ENCODE results near the gene EMC10. TPM values are rescaled to one million over a fixed set of nuclear protein-coding genes. Genes with fewer than 3 reads are reported as not detected.
"Not testable (repeated sequence)": the region's sequence is repeated elsewhere in the genome, so short reads cannot be mapped to it uniquely, and the experiment has no call there.

The EMC10 gene
- total and polyA plus RNA-seq, 3 experiments from 2014 or later, result 11.4 to 74.8 (median 74.7) TPM

GRCh38 chr19:50464348-50464747 lies 12.0 kb upstream of the EMC10 start:
- no peaks in the 10 kb centered on the region for H3K9me3 Mint-ChIP-seq
- H3K4me1 Mint-ChIP-seq, result peaks cover 0 to 3% (median 1%) of the 10 kb centered on the region in 3 donors
- H3K27ac Mint-ChIP-seq, result no peak overlapping the region
- peaks cover 0 to 1% (median 0%) of the 10 kb centered on the region in 3 donors for H3K36me3 Mint-ChIP-seq
- Histone ChIP-seq H3K4me3 (ENCODE audit: low read length) (no peak overlapping the region), H3K9me3 (ENCODE audit: low read length) (no peaks in the 10 kb centered on the region), H3K4me1 (ENCODE audit: insufficient read depth, low read length) (no peaks in the 10 kb centered on the region), H3K27ac (ENCODE audit: low read depth, low read length) (no peak overlapping the region), H3K27me3 (ENCODE audit: insufficient read depth, low read length, poor library complexity, severe bottlenecking) (no peaks in the 10 kb centered on the region), H3K36me3 (ENCODE audit: insufficient read depth, low read length) (no peaks in the 10 kb centered on the region)
- ChIA-PET POLR2A (no interaction called here), CTCF (no interaction called here)
- H3K27me3 Mint-ChIP-seq, result peaks cover 6 to 29% of the 10 kb centered on the region in 2 donors
- no peak overlapping the region for H3K4me3 Mint-ChIP-seq
- no peak for DNase-seq

- Mint-ChIP-seq H3K27ac (peak overlapping the region in 1 of 8 donors; percentile 43), H3K27me3 (peaks cover 6 to 28% of the 10 kb centered on the region in 2 donors), H3K9me3 (no peaks in the 10 kb centered on the region), H3K4me1 (peaks cover 0 to 3% (median 1%) of the 10 kb centered on the region in 3 donors), H3K4me3 (no peak overlapping the region), H3K36me3 (peaks cover 0 to 1% (median 0%) of the 10 kb centered on the region in 3 donors)
- Histone ChIP-seq H3K27ac (ENCODE audit: low read depth, low read length) (no peak overlapping the region), H3K4me1 (ENCODE audit: insufficient read depth, low read length) (no peaks in the 10 kb centered on the region), H3K4me3 (ENCODE audit: low read length) (no peak overlapping the region), H3K27me3 (ENCODE audit: insufficient read depth, low read length, poor library complexity, severe bottlenecking) (no peaks in the 10 kb centered on the region), H3K36me3 (ENCODE audit: insufficient read depth, low read length) (no peaks in the 10 kb centered on the region), H3K9me3 (ENCODE audit: low read length) (no peaks in the 10 kb centered on the region)
- no peak for DNase-seq
- POLR2A ChIA-PET, result no interaction called here
- CTCF ChIA-PET, result interaction anchor here (1.9 kb wide), 1 partner anchor 108 kb away, joined by 5 read pairs; no protein-coding TSS in a partner anchor
Measured at GRCh38 chr19:50465000-50465399, 11.3 kb upstream of the EMC10 start.

GRCh38 chr19:50465986-50466705 lies 10.2 kb upstream of the EMC10 start:
- Mint-ChIP-seq H3K27me3 (peaks cover 6 to 21% of the 10 kb centered on the region in 2 donors), H3K9me3 (no peaks in the 10 kb centered on the region), H3K4me1 (peaks cover 0 to 1% (median 0%) of the 10 kb centered on the region in 3 donors), H3K4me3 (no peak overlapping the region), H3K36me3 (peaks cover 0 to 1% (median 0%) of the 10 kb centered on the region in 3 donors), H3K27ac (no peak overlapping the region)
- no peaks in the 10 kb centered on the region for H3K36me3 ChIP-seq (ENCODE audit: insufficient read depth, low read length)
- H3K4me1 ChIP-seq (ENCODE audit: insufficient read depth, low read length), result no peaks in the 10 kb centered on the region
- H3K9me3 ChIP-seq (ENCODE audit: low read length), result no peaks in the 10 kb centered on the region
- no peak for DNase-seq
- no peak overlapping the region for H3K27ac ChIP-seq (ENCODE audit: low read depth, low read length)
- no peak overlapping the region for H3K4me3 ChIP-seq (ENCODE audit: low read length)
- no peaks in the 10 kb centered on the region for H3K27me3 ChIP-seq (ENCODE audit: insufficient read depth, low read length, poor library complexity, severe bottlenecking)
- CTCF ChIA-PET, result interaction anchor here (1.9 kb wide), 1 partner anchor 109 kb away, joined by 5 read pairs; no protein-coding TSS in a partner anchor
- POLR2A ChIA-PET, result no interaction called here

- H3K4me1 ChIP-seq (ENCODE audit: insufficient read depth, low read length), result no peaks in the 10 kb centered on the region
- Mint-ChIP-seq H3K4me3 (no peak overlapping the region), H3K4me1 (no peaks in the 10 kb centered on the region), H3K36me3 (peaks cover 0 to 1% (median 0%) of the 10 kb centered on the region in 3 donors), H3K9me3 (no peaks in the 10 kb centered on the region), H3K27me3 (peaks cover 6 to 18% of the 10 kb centered on the region in 2 donors), H3K27ac (no peak overlapping the region)
- no peak for DNase-seq
- no peaks in the 10 kb centered on the region for H3K27me3 ChIP-seq (ENCODE audit: insufficient read depth, low read length, poor library complexity, severe bottlenecking)
- no peaks in the 10 kb centered on the region for H3K9me3 ChIP-seq (ENCODE audit: low read length)
- H3K36me3 ChIP-seq (ENCODE audit: insufficient read depth, low read length), result no peaks in the 10 kb centered on the region
- no peak overlapping the region for H3K4me3 ChIP-seq (ENCODE audit: low read length)
- no peak overlapping the region for H3K27ac ChIP-seq (ENCODE audit: low read depth, low read length)
- ChIA-PET POLR2A (no interaction called here), CTCF (interaction anchor here (1.9 kb wide), 1 partner anchor 109 kb away, joined by 5 read pairs; no protein-coding TSS in a partner anchor)
Measured at GRCh38 chr19:50466706-50467039, 9.6 kb upstream of the EMC10 start.

- Mint-ChIP-seq H3K4me1 (no peaks in the 10 kb centered on the region), H3K9me3 (no peaks in the 10 kb centered on the region), H3K36me3 (peaks cover 0 to 1% (median 0%) of the 10 kb centered on the region in 3 donors), H3K27ac (no peak overlapping the region), H3K4me3 (no peak overlapping the region), H3K27me3 (peaks cover 6 to 18% of the 10 kb centered on the region in 2 donors)
- Histone ChIP-seq H3K4me3 (ENCODE audit: low read length) (no peak overlapping the region), H3K27ac (ENCODE audit: low read depth, low read length) (no peak overlapping the region), H3K36me3 (ENCODE audit: insufficient read depth, low read length) (no peaks in the 10 kb centered on the region), H3K9me3 (ENCODE audit: low read length) (no peaks in the 10 kb centered on the region), H3K4me1 (ENCODE audit: insufficient read depth, low read length) (no peaks in the 10 kb centered on the region), H3K27me3 (ENCODE audit: insufficient read depth, low read length, poor library complexity, severe bottlenecking) (no peaks in the 10 kb centered on the region)
- no peak for DNase-seq
- POLR2A ChIA-PET, result no interaction called here
- CTCF ChIA-PET, result no interaction called here
Measured at GRCh38 chr19:50467566-50467965, 8.7 kb upstream of the EMC10 start.

- Mint-ChIP-seq H3K36me3 (no peaks in the 10 kb centered on the region), H3K9me3 (no peaks in the 10 kb centered on the region), H3K4me3 (no peak overlapping the region), H3K4me1 (no peaks in the 10 kb centered on the region), H3K27ac (peak overlapping the region in 1 of 8 donors; percentile 47), H3K27me3 (peaks cover 4 to 14% of the 10 kb centered on the region in 2 donors)
- no peaks in the 10 kb centered on the region for H3K27me3 ChIP-seq (ENCODE audit: insufficient read depth, low read length, poor library complexity, severe bottlenecking)
- ChIA-PET CTCF (no interaction called here), POLR2A (no interaction called here)
- H3K36me3 ChIP-seq (ENCODE audit: insufficient read depth, low read length), result no peaks in the 10 kb centered on the region
- no peaks in the 10 kb centered on the region for H3K9me3 ChIP-seq (ENCODE audit: low read length)
- no peak overlapping the region for H3K27ac ChIP-seq (ENCODE audit: low read depth, low read length)
- no peak overlapping the region for H3K4me3 ChIP-seq (ENCODE audit: low read length)
- H3K4me1 ChIP-seq (ENCODE audit: insufficient read depth, low read length), result no peaks in the 10 kb centered on the region
- no peak for DNase-seq
Measured at GRCh38 chr19:50468818-50469217, 7.5 kb upstream of the EMC10 start.

- H3K4me1 Mint-ChIP-seq, result peaks cover 19 to 26% (median 21%) of the 10 kb centered on the region in 3 donors
- H3K9me3 ChIP-seq (ENCODE audit: low read length); H3K27me3 Mint-ChIP-seq; H3K4me3 Mint-ChIP-seq; DNase-seq; H3K4me3 ChIP-seq (ENCODE audit: low read length); POLR2A ChIA-PET; H3K36me3 ChIP-seq (ENCODE audit: insufficient read depth, low read length); H3K9me3 Mint-ChIP-seq; H3K27me3 ChIP-seq (ENCODE audit: insufficient read depth, low read length, poor library complexity, severe bottlenecking); H3K27ac ChIP-seq (ENCODE audit: low read depth, low read length): not testable (repeated sequence)
- H3K4me1 ChIP-seq (ENCODE audit: insufficient read depth, low read length), result peaks cover 15% of the 10 kb centered on the region
- CTCF ChIA-PET, result interaction anchor here (0.9 kb wide), 1 partner anchor 97 kb away, joined by 3 read pairs; the partner anchor contains the start of gene NR1H2
- H3K36me3 Mint-ChIP-seq, result peaks cover 0 to 18% (median 0%) of the 10 kb centered on the region in 3 donors
- H3K27ac Mint-ChIP-seq, result peak overlapping the region in 4 of 8 donors; percentile 13 to 82 (median 38)
Measured at GRCh38 chr19:50473336-50473735, 3.0 kb upstream of the EMC10 start.

- Mint-ChIP-seq H3K36me3 (peaks cover 0 to 30% (median 0%) of the 10 kb centered on the region in 3 donors), H3K27me3 (peaks cover 0 to 2% of the 10 kb centered on the region in 2 donors), H3K27ac (peak overlapping the region; percentile 60 to 98 (median 84)), H3K4me1 (peaks cover 23 to 34% (median 24%) of the 10 kb centered on the region in 3 donors), H3K9me3 (no peaks in the 10 kb centered on the region), H3K4me3 (peak overlapping the region; percentile 30 to 99 (median 95))
- Histone ChIP-seq H3K27ac (ENCODE audit: low read depth, low read length) (no peak overlapping the region), H3K36me3 (ENCODE audit: insufficient read depth, low read length) (peaks cover 7% of the 10 kb centered on the region), H3K4me3 (ENCODE audit: low read length) (no peak overlapping the region), H3K4me1 (ENCODE audit: insufficient read depth, low read length) (peaks cover 26% of the 10 kb centered on the region), H3K9me3 (ENCODE audit: low read length) (no peaks in the 10 kb centered on the region), H3K27me3 (ENCODE audit: insufficient read depth, low read length, poor library complexity, severe bottlenecking) (no peaks in the 10 kb centered on the region)
- no peak for DNase-seq
- POLR2A ChIA-PET, result interaction anchor here (0.5 kb wide), 1 partner anchor 91 kb away, joined by 3 read pairs; the partner anchor contains the start of gene POLD1
- CTCF ChIA-PET, result interaction anchor here (1.5 kb wide), 1 partner anchor 118 kb away, joined by 4 read pairs; no protein-coding TSS in a partner anchor
Measured at GRCh38 chr19:50475101-50475568, 1.2 kb upstream of the EMC10 start.

Measured in CD8-positive, alpha-beta memory T cell (primary cell).